Measurements from ENCODE around the gene ALKBH8. TPM values are rescaled to one million over a fixed set of nuclear protein-coding genes. Genes with fewer than 3 reads are reported as not detected.
"Not testable (repeated sequence)": the region's sequence is repeated elsewhere in the genome, so short reads cannot be mapped to it uniquely, and the experiment has no call there.

The ALKBH8 gene
- total and polyA plus RNA-seq, 4 donors, result 2.5 to 10.9 (median 5.1) TPM

- no peak for DNase-seq
- Histone ChIP-seq H3K9me3 (ENCODE audit: control insufficient read depth in 4 of 4, insufficient read depth in 3 of 4, low read length in 3 of 4) (peaks cover 0 to 3% (median 0%) of the 10 kb centered on the region in 4 donors), H3K9ac (ENCODE audit: insufficient read depth in 1 of 2, low read length in 2 of 2) (no peak overlapping the region), H3K27me3 (ENCODE audit: control insufficient read depth in 3 of 3, insufficient read depth in 3 of 3, low read length in 2 of 3) (peaks cover 0 to 5% (median 0%) of the 10 kb centered on the region in 3 donors), H3K4me3 (no peak overlapping the region), H3K4me1 (ENCODE audit: control insufficient read depth in 5 of 5, insufficient read depth in 5 of 5, low read length in 5 of 5) (no peaks in the 10 kb centered on the region), H3K36me3 (ENCODE audit: control insufficient read depth in 4 of 4, insufficient read depth in 4 of 4, low read length in 4 of 4) (no peaks in the 10 kb centered on the region), H3K27ac (ENCODE audit: low read depth in 1 of 2, low read length in 1 of 2) (no peak overlapping the region)
- no peak for TF ChIP-seq CTCF (IDR thresholded peaks at IDR 0.05; ENCODE audit: control extremely low read depth, extremely low read depth)
- WGBS, 2 donors, result 55 to 68% methylated on average over 3 of the region's 3 CpGs
- ATAC-seq (ENCODE audit: insufficient read depth, low FRiP score), result no peak
Measured at GRCh38 chr11:107581147-107581546, 15.6 kb upstream of the ALKBH8 start.

- H3K27ac ChIP-seq (ENCODE audit: low read depth in 1 of 2, low read length in 1 of 2); H3K4me3 ChIP-seq; ATAC-seq (ENCODE audit: insufficient read depth, low FRiP score); H3K4me1 ChIP-seq (ENCODE audit: control insufficient read depth in 5 of 5, insufficient read depth in 5 of 5, low read length in 5 of 5); H3K36me3 ChIP-seq (ENCODE audit: control insufficient read depth in 4 of 4, insufficient read depth in 4 of 4, low read length in 4 of 4); H3K27me3 ChIP-seq (ENCODE audit: control insufficient read depth in 3 of 3, insufficient read depth in 3 of 3, low read length in 2 of 3); H3K9me3 ChIP-seq (ENCODE audit: control insufficient read depth in 4 of 4, insufficient read depth in 3 of 4, low read length in 3 of 4); DNase-seq; H3K9ac ChIP-seq (ENCODE audit: insufficient read depth in 1 of 2, low read length in 2 of 2): not testable (repeated sequence)
- WGBS, 2 donors, result 96 to 98% methylated on average over 2 of the region's 2 CpGs
Measured at GRCh38 chr11:107579169-107579568, 13.6 kb upstream of the ALKBH8 start.

- no peak overlapping the region for H3K27ac ChIP-seq (ENCODE audit: low read depth in 1 of 2, low read length in 1 of 2)
- 68 to 73% methylated on average over 6 of the region's 6 CpGs for WGBS, 2 donors
- peaks cover 0 to 3% (median 0%) of the 10 kb centered on the region in 4 donors for H3K9me3 ChIP-seq (ENCODE audit: control insufficient read depth in 4 of 4, insufficient read depth in 3 of 4, low read length in 3 of 4)
- H3K4me3 ChIP-seq, result no peak overlapping the region
- TF ChIP-seq CTCF (IDR thresholded peaks at IDR 0.05; ENCODE audit: control extremely low read depth, extremely low read depth), result no peak
- no peaks in the 10 kb centered on the region for H3K4me1 ChIP-seq (ENCODE audit: control insufficient read depth in 5 of 5, insufficient read depth in 5 of 5, low read length in 5 of 5)
- no peaks in the 10 kb centered on the region for H3K36me3 ChIP-seq (ENCODE audit: control insufficient read depth in 4 of 4, insufficient read depth in 4 of 4, low read length in 4 of 4)
- DNase-seq (no peak), ATAC-seq (ENCODE audit: insufficient read depth, low FRiP score) (peak; percentile 69)
- H3K9ac ChIP-seq (ENCODE audit: insufficient read depth in 1 of 2, low read length in 2 of 2), result no peak overlapping the region
- H3K27me3 ChIP-seq (ENCODE audit: control insufficient read depth in 3 of 3, insufficient read depth in 3 of 3, low read length in 2 of 3), result no peaks in the 10 kb centered on the region
Measured at GRCh38 chr11:107577346-107577711, 11.8 kb upstream of the ALKBH8 start.

GRCh38 chr11:107576497-107577345 lies 11.2 kb upstream of the ALKBH8 start:
- H3K4me1 ChIP-seq (ENCODE audit: control insufficient read depth in 5 of 5, insufficient read depth in 5 of 5, low read length in 5 of 5); H3K4me3 ChIP-seq; H3K36me3 ChIP-seq (ENCODE audit: control insufficient read depth in 4 of 4, insufficient read depth in 4 of 4, low read length in 4 of 4); H3K9me3 ChIP-seq (ENCODE audit: control insufficient read depth in 4 of 4, insufficient read depth in 3 of 4, low read length in 3 of 4); H3K9ac ChIP-seq (ENCODE audit: insufficient read depth in 1 of 2, low read length in 2 of 2); H3K27ac ChIP-seq (ENCODE audit: low read depth in 1 of 2, low read length in 1 of 2); H3K27me3 ChIP-seq (ENCODE audit: control insufficient read depth in 3 of 3, insufficient read depth in 3 of 3, low read length in 2 of 3): not testable (repeated sequence)
- 33% methylated on average over 2 of the region's 2 CpGs for WGBS, 2 donors
- DNase-seq (peak; percentile 39 to 65 (median 60)), ATAC-seq (ENCODE audit: insufficient read depth, low FRiP score) (peak; percentile 66)
- TF ChIP-seq CTCF (IDR thresholded peaks at IDR 0.05; ENCODE audit: control extremely low read depth, extremely low read depth), result peak; percentile 47
